ENCODE data around the gene ACTR10.
"Not testable (repeated sequence)": the region's sequence is repeated elsewhere in the genome, so short reads cannot be mapped to it uniquely, and the experiment has no call there.

The ACTR10 gene

GRCh38 chr14:58227096-58227819 lies 27.3 kb downstream of the ACTR10 start:
- no peak for DNase-seq

GRCh38 chr14:58238252-58239243 lies 38.6 kb downstream of the ACTR10 start:
- DNase-seq, result no peak

GRCh38 chr14:58239244-58240195 lies 39.6 kb downstream of the ACTR10 start:
- peak; percentile 79 for DNase-seq

- DNase-seq, result no peak
These were observed 44.0 kb downstream of the ACTR10 start for GRCh38 chr14:58243790-58244555.

- peak; percentile 97 for DNase-seq
These were observed 44.8 kb downstream of the ACTR10 start, which contains the start of gene PSMA3 for GRCh38 chr14:58244556-58245387. Gene PSMA3, plus strand, starts transcription at chr14:58244843. Its CDS starts 78 bp downstream, at chr14:58244921.

GRCh38 chr14:58245562-58245961 lies 45.6 kb downstream of the ACTR10 start:
- DNase-seq, result no peak

GRCh38 chr14:58249611-58250010 lies 49.7 kb downstream of the ACTR10 start:
- no peak for DNase-seq

GRCh38 chr14:58258156-58258555 lies 58.2 kb downstream of the ACTR10 start:
- no peak for DNase-seq

- not testable (repeated sequence) for DNase-seq
These were observed 62.1 kb downstream of the ACTR10 start for GRCh38 chr14:58262005-58262404.

GRCh38 chr14:58265401-58265800 lies 65.5 kb downstream of the ACTR10 start:
- DNase-seq, result no peak

GRCh38 chr14:58270628-58271027 lies 70.7 kb downstream of the ACTR10 start:
- DNase-seq, result no peak

GRCh38 chr14:58272588-58273372 lies 72.8 kb downstream of the ACTR10 start:
- no peak for DNase-seq

- no peak for DNase-seq
These were observed 74.9 kb downstream of the ACTR10 start for GRCh38 chr14:58274881-58275280.

GRCh38 chr14:58275527-58276190 lies 75.7 kb downstream of the ACTR10 start:
- DNase-seq, result no peak

- no peak for DNase-seq
These were observed 76.3 kb downstream of the ACTR10 start for GRCh38 chr14:58276208-58276607.

GRCh38 chr14:58278177-58278576 lies 78.2 kb downstream of the ACTR10 start:
- no peak for DNase-seq

GRCh38 chr14:58280954-58281787 lies 81.2 kb downstream of the ACTR10 start:
- DNase-seq, result no peak

GRCh38 chr14:58281969-58282368 lies 82.0 kb downstream of the ACTR10 start:
- DNase-seq, result no peak

Measured in activated CD4-positive, CD25-positive, alpha-beta regulatory T cell treated with anti-CD3 and anti-CD28 coated beads, Interleukin-2, amount 50 U/mL, for 72 hours (primary cell).